ENCODE measurements around the gene TNS3.

TNS3 gene

DNA sequence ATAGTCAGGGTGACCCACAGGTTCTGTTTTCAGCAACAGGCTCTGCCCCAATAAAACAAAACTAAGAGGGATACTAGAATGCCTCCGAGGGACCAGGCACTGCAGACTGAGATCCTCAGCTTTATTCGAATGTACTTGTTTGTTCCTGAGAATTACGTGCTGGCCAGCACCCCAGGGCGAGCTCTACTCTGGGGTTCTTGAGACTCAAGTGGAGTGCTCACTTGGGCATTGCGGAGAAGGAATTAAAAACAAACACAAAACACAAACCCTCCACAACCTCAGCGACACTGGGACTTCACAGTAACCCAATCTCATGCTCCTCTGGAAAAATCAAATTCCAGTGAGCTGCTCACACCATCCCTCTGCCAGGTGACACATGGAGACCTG, 250.7 kb downstream of the TNS3 start:
- POLR2A ChIA-PET: no interaction called here

DNA sequence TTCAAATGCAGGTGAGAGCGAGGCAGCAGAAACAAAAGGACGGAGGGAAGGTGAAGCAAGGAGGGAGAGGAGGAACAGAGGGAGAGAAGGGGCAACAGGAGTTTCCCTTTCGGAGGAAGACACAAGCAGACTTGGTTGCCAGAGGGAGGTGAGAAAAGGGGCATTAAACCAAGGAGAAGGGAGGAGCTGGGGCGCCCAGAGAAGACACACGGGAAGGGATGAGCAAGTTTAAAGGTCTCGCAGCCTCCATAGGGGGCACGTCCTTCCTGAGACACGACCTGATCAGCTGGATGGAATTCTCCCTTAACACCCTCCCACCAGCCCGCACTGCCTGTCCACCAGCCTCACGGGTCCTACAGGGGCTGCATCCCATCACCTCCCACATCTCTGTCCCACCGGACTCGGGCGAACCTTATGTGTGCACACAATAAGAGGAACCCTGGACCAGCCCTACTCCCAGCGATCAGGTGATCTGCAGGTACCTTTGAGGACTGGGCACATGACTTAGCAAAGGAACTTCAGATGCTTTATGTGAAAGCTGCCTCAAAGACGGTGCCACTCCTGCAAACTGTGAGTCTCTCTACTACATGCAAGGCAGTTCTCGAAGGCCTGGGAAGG, 251.2 kb downstream of the TNS3 start:
- TF ChIP-seq, protein P1, sequence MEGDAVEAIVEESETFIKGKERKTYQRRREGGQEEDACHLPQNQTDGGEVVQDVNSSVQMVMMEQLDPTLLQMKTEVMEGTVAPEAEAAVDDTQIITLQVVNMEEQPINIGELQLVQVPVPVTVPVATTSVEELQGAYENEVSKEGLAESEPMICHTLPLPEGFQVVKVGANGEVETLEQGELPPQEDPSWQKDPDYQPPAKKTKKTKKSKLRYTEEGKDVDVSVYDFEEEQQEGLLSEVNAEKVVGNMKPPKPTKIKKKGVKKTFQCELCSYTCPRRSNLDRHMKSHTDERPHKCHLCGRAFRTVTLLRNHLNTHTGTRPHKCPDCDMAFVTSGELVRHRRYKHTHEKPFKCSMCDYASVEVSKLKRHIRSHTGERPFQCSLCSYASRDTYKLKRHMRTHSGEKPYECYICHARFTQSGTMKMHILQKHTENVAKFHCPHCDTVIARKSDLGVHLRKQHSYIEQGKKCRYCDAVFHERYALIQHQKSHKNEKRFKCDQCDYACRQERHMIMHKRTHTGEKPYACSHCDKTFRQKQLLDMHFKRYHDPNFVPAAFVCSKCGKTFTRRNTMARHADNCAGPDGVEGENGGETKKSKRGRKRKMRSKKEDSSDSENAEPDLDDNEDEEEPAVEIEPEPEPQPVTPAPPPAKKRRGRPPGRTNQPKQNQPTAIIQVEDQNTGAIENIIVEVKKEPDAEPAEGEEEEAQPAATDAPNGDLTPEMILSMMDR (IDR thresholded peaks at IDR 0.05; ENCODE audit: control extremely low read depth, extremely low read depth, low read depth, missing control alignments): no peak
- ChIA-PET POLR2A (no interaction called here), CTCF (interaction anchor here (1.1 kb wide), 2 partner anchors 8 to 17 kb away, joined by 3 read pairs; no protein-coding TSS in a partner anchor)
- DNase-seq (ENCODE audit: extremely low spot score): no peak

More for the DNA sequence above, 250.7 kb downstream of the TNS3 start:
- DNase-seq (ENCODE audit: extremely low spot score): no peak
- TF ChIP-seq, protein P1 (IDR thresholded peaks at IDR 0.05; ENCODE audit: control extremely low read depth, extremely low read depth, low read depth, missing control alignments): no peak
- CTCF ChIA-PET: interaction anchor here (1.1 kb wide), 2 partner anchors 9 to 17 kb away, joined by 3 read pairs; no protein-coding TSS in a partner anchor

DNA sequence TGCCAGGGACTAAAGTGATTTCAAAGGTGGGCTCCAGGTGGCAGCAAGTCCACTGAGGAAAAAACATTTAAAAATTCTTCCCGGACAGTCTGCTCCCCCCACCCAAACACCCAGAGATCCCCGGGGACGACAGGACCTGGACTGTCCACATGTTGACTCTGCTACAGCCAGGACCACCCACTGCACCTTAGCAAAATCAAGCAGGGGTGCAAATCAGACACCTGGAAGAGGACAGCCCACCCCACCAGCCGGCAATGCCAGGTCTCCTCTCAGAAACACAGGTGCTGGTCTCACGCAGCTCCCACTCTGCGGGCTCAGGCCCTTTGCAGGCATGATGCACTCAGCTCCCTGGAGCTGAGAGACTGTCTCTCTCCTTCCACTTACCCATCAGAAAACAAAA, 251.9 kb downstream of the TNS3 start:
- TF ChIP-seq, protein P1 (IDR thresholded peaks at IDR 0.05; ENCODE audit: control extremely low read depth, extremely low read depth, low read depth, missing control alignments): no peak
- ChIA-PET CTCF (no interaction called here), POLR2A (no interaction called here)
- DNase-seq (ENCODE audit: extremely low spot score): no peak

DNA sequence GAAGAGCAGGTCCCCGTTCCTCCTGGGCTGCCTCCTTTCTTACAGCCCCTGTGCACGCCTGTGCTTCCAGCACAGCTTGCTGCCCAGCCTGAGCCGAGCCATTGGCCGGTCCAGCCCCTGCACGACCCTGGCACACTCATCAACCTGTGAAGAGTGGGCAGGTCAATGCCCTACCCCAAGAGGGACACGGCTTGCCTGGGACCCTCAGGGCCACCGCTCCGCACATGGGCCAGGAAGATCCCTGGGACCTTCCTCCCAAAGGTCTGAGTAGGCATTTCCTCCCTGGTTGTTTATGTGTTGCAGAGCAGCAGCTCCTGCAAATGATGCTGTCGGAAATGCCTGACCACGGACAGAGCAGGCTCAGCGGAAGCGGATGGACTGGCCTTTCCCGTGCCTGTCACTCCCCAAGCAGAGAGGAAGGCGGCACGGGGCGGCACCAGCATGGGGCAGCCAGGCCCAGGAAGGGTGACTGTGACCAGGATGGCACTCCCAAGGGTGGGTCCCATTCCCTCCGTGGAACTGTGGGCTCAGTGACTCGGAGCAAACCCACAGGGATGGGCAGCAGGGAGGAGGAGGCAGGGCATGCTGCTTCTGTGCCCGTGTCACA, 252.5 kb downstream of the TNS3 start:
- CTCF ChIA-PET: no interaction called here
- TF ChIP-seq, protein P1 (IDR thresholded peaks at IDR 0.05; ENCODE audit: control extremely low read depth, extremely low read depth, low read depth, missing control alignments): no peak
- POLR2A ChIA-PET: no interaction called here
- no peak for DNase-seq (ENCODE audit: extremely low spot score)

DNA sequence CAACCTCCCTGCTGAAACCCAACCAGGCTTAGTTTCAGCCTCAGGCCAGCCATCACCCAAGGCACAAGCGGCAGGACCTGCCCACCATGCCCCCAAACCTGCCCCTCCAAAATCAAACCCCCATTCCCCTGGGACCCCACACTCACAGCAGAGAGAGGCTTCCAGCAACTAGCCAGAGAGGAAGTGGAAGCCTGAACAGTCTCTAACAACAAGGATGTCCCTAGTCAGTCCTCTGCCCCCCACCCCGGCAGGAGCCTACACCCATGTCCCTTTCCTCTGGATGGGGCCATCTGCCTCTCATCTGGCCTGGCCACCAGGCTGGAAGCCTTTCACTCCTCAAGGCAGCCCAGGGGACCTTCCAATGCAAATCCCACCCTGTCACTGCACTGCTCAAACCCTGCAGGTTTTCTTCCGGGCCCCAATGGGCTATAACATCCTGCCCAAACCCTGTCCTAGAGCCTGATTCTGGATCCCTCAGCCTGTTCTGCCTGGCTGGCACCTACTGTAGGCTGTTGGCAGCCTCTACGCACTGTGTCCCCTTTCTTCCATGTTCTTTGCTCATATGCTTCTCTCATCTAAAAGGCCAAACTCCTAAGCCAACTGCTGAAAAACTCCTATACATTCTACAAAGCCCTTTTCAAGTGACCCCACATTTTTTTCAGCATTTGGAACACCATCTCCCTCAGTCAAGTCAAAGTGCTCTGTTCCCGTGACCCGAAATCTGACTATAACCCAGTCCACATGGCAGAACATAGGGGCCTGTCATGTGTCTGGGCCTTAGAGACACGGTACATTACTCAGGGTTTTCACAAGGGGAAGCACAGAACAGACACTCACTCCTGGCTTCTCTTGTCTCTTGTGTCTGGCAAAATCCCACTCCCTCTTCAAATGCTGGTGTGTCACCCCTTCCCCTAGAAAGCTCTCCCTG, 253.3 kb downstream of the TNS3 start:
- DNase-seq (ENCODE audit: extremely low spot score): no peak
- ChIA-PET POLR2A (no interaction called here), CTCF (no interaction called here)
- TF ChIP-seq, protein P1 (IDR thresholded peaks at IDR 0.05; ENCODE audit: control extremely low read depth, extremely low read depth, low read depth, missing control alignments): no peak

DNA sequence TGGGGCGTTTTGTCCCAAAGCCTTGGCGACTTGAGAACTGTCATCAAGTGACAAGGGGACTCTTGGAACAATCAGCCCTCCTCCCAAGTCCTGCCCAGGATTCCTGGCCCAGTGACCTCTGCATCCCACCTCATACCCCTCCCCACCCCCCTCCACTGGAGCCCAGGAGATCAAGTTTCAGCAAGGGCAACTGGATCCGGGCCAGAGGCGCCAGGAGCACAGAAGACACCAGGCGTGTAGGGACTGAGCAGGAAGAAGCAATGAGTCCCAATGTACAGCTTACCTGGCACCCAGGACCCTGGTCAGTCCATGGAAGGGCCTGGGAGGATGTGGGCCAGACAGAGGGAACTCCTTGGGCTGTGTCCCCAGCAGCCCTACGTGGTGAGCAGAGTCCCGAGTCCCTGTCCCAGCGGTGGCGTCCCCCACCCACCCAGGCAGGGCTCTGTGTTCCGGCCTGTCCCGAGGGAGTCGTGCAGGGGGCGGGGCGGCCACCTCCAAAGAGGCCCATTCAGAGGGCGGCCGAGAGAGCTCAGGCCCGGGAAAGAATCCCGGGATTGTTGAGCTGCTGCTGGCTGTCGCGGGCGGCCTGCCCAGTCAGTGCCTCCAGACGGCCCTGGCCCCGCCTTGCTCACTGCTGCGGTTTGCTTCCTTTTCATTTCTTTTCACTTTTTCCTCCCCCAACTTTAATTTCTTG, 254.1 kb downstream of the TNS3 start:
- no peak for DNase-seq (ENCODE audit: extremely low spot score)
- TF ChIP-seq, protein P1 (IDR thresholded peaks at IDR 0.05; ENCODE audit: control extremely low read depth, extremely low read depth, low read depth, missing control alignments): no peak
- ChIA-PET POLR2A (no interaction called here), CTCF (no interaction called here)

Data from GM10248 (cell line).